NOMO-1 (cell line): ENCODE results near the gene LAD1.

Source experiments
- DNase-seq, 2 experiments: peaks; one replicate each; lab custom pipeline; 2025; ENCODE audit not compliant: unreplicated experiment in 2 of 2; lab: John Stamatoyannopoulos, UW

LAD1 gene

GRCh38 chr1:201353186-201353940, 45.8 kb downstream of the LAD1 start:
- no peak for DNase-seq

- no peak for DNase-seq
These were observed 47.5 kb downstream of the LAD1 start for GRCh38 chr1:201351617-201352016.

- DNase-seq: no peak
These were observed 48.2 kb downstream of the LAD1 start for GRCh38 chr1:201350884-201351283.

- no peak for DNase-seq
These were observed 48.8 kb downstream of the LAD1 start for GRCh38 chr1:201350361-201350725.

DNA sequence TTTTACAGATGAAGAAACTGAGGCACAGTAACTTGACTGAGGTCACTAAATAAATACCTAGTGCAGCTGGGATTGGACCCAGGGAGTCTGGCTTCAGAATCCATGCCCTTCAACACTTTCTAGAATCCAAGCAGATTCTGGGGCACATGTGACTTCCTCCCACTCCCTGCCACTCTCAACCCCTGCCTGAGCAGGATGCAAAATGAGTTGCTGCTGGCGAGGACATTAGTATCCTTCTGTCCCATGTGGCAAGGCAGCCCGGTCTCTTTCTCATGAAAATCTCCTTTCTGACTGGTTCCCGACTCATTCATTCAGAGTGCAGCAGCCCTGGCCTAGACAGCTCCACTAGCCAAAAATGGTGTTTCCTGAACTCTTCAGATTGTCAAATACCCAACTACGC, 50.0 kb downstream of the LAD1 start:
- DNase-seq: no peak

- peak in 1 of 2 experiments; percentile 20 for DNase-seq
These were observed 50.9 kb downstream of the LAD1 start for GRCh38 chr1:201348211-201348566.

- DNase-seq: no peak
These were observed 51.5 kb downstream of the LAD1 start for GRCh38 chr1:201347498-201348210.

DNA sequence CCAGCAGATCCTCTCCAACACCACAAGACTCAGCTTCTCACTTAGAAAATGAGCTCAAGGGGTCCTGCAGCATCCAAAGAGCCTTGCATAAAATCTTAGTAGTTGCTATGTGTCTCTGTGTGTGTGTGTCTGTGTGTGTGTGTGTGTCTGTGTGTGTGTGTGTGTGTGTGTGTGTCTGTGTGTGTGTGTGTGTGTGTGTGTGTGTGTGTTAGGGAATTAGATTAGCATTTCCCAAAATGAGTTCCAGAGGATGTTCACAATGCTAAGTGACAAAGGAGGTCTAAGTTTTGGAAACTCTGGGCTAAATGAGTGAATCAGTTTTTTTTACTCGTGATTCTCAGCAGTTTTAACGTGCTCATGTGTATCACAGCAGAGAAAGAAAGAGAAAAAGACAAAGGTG, 52.1 kb downstream of the LAD1 start:
- DNase-seq: no peak

DNA sequence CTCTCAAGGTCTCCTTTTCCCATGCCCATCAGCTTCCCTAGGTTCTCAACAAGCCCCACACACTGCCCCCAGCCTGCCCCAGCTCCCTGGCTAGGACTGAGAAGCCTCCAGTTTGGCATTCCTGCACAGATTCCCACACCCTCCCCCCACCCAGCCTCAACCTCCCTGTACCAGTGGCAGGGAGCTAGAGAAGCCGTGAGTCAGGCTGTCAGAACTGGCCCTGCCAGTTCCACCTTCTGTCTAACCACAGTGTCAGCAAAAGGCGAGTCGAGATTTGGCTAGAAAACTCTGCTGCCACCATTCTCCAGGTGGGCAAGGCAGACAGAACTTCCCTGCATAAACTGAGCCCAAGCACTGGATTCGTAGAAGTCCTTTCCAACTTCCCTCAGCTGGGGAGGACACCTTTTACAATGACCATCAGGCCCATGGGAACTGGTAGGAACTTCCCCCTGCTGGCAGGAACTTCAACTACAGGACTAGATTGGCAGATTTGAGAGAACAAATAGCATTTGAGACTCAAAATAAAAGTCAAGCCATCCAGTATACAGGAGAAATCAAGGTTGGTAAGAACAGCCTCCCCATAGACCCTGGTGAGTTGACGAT, 52.7 kb downstream of the LAD1 start:
- DNase-seq: no peak

DNA sequence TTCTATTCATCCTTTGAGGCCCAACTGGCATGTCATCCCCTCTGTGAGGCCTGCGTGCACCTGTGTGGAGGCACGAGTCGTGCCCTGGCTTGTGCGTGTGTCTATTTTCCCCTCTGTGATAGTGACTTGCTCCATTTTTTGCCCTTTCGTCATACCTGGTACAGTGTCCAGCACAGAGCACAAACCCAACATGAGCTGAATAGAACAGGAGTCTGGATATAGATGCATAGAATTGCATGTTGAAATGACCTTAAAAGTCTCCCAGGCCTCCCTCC, 54.1 kb downstream of the LAD1 start:
- no peak for DNase-seq

DNA sequence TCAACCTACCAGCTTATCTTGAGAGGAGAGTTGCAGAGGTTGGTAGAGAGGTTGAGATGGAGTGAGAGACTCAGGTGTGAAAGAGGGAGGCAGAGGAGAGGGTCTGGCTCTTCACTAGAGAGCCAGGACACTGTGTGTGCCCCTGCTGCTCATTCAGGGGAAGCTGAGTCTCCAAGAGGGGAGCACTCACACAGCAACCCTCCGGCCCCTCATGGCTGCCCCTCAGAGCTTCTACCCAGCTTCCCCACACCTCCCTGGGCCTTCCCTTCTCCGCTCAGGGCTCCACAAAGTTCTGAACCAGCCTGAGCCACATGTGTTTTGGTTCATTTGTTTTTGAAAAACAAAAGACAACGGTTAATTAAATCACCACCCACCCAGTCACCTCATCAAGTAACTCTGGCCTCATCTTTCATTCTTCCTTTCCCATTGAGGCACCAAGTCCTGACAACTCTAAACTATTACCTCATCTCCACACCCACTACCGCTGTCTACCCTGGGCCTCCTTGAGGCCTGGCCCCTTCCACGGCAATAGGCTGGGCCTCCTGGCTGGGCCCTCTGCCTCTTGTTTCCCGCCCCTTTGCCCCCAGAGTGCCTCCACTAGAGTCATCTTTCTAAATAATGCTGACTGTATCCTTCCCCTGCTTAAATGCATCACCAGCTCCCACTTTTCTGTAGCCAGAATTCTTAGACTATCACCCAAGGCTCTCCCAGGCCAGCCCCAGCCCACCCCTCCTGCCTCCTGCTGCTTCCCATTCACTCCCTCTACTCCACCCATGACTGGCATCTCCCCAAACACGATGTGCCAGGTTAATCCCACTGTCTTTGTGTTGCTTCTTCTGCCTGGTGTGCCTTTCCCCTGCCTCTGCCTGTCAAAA, 54.7 kb downstream of the LAD1 start:
- DNase-seq: no peak

GRCh38 chr1:201341377-201341776, 57.7 kb downstream of the LAD1 start:
- DNase-seq: no peak

DNA sequence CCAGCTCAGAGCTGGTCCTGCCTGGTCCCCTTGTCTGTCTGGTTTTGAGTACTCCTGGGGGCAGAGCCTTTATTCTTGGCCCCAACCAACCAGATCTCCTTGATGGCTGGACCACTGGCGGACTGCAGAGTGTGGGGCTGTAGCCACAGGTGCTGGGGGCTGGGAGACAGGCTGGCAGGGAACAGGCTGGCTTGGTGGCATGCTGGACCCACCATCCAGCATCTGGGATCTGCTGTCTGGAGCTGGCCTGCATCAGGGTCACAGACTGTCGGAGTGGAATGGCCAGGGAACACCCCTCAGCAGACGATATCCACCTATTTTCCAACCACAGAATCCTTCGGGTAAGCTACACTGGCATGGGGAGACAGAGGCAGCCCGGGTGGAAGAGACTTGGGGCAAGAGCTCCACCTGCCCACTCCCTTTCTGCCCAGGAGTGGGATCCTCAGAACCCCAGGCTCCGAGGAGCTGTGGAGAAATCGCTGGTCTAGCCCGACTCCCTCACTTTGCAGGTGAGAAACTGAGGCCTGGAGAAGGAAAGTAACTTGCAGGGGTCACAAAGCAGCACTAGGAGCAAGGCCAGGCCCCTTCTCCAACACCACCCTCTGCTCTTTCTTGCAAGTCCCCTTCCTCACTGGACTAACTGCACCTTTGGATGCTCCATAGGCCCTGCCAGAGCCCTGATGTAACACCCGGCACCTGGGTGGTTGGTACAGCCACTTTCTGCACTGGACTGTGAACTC, 62.2 kb downstream of the LAD1 start:
- no peak for DNase-seq

DNA sequence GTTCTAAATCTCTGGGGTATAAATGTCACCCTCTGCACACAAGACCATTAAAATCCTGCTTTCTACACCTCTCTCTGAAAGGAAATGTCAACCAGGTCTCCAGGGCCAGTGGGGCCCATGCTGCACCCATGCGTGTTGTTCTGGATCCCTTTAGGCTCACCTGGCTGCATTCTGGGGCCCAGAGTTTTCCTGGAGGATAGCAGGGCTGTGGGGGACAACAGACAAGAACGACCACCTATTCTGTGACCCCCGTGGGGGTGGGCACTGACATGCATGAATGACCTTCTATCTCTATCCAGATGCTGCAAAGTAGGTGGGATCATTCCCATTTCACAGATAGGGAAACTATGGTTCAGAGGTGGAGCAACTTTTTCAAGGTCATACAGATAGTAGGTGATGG, 63.2 kb downstream of the LAD1 start:
- DNase-seq: no peak

GRCh38 chr1:201335174-201335870, 63.8 kb downstream of the LAD1 start:
- DNase-seq: no peak

DNA sequence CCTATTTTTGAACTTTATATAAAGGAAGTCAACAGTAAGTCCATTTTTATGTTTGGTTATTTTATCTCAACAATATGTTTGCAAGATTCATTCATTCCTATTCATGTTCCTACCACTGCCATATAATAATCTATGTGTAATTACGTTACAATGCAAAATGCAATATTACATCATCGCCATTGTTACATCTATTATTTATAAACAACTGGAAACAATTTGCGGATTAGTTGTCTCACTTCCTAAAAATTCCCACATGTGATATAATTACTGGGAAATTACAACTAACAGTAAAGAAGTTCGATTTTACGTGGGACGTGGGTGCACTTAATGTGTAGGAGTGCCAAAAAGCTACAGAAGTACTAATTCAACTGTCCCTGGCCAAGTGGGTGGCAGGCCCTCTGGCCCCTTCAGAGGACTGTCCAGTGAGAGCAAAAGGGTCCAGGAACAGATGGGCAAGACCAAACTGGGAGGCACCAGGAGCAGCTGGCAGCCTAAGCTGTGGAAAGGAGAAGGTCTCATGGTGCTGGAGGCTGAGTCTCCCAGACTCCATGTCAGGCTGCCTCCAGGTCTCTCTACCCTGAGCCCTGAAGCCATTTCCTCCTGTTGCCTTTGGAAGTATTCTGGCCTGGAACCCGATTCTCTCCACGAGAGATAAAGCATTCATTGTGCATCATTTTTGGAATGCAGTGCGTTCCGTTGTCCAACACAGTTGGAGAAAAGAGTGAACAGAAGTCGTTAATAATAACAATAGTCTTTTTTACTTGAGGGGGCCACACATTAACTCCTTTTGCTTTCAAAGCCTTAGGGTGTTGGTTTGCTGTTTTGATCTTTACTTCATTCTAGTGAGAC, 64.6 kb downstream of the LAD1 start:
- no peak for DNase-seq

DNA sequence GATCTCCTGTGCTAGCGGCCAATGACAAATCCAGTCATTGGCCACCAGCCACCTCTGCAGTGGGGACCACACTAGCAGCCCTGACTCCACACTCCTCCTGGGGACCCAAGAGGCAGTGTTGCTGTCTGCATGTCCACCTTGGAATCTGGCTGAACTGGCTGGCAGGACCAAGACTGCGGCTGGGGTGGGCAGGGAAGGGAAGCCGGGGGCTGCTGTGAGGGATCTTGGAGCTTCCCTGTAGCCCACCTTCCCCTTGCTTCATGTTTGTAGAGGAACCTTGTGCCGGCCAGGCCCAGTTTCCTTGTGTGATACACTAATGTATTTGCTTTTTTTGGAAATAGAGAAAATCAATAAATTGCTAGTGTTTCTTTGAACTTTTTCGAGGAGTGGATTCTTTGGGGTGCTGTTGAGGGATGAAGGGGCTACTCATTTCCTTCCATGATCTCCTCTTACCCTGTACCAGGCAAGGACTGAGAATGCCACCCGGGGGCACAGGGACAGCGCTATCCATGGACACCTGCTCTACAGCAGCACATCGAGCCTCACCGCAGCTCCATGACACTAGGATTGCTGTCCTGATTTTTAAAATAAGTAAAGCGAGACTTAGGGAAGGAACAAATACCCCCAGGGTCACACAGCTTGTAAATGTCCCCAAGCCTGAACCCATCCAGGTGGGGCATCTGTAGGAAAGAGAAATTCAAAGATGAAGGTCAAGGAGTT, 66.3 kb downstream of the LAD1 start:
- DNase-seq: no peak

- no peak for DNase-seq
These were observed 67.1 kb downstream of the LAD1 start for GRCh38 chr1:201332021-201332420.

DNA sequence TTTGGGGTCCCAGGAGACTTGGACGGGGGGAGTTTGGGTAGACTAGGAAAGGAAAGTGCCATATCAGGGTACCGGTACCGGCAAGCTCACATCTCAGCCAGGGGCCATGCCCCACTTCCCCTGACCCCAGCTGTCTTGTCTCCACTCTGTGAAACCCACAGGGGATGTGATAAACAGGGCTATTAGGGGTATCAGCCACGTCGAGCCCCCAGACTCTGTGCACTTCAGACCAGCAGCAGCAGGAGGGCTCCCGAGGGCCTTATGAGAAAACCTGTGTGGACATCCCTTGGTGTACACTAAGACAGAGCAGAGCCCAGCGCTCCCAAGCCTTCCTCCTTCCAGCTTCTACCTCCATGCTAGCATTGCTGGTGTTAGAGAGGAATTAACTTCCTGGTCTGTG, 68.0 kb downstream of the LAD1 start:
- no peak for DNase-seq
